ENCODE data around the gene ANAPC13. TPM values are rescaled to one million over a fixed set of nuclear protein-coding genes. Genes with fewer than 3 reads are reported as not detected.
A peak's percentile ranks its signal among the peaks of the same experiment; 100 is the strongest.

Gene ANAPC13
- total and polyA plus RNA-seq, 10 donors: 31.1 to 64.8 (median 50.3) TPM

DNA sequence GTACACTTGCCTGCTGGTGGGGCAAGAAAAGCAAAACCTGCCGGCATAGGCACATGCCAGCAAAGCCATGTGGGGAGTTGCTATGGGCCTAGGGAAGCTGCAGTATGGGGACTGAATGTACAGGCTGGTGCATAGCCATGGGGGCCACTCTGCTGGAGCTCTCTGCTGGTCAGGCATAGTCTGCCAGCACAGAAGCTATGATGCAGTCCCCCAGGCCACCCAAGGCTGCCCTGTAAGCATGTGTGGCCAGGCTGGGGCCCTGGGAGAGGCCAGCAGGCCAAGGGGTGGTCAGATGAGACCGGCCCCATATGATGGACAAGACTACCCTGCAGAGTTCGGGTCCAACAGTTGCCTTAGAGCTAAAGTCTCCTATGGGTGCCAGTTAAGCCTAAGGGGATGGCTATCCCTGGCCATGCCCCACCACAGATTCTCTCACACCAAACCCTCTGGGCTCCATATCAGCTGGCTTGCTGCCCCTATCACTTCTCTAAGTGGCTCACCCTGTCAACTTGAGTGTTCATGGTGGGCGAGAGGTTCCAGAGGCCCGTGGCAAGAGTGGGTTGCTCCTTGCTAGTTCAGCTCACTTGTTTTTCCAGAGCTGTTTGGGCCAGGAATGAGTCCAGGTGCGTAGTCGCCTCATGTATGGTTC lies 41.9 kb upstream of the ANAPC13 start:
- DNase-seq: no peak
- TF ChIP-seq, protein P1, sequence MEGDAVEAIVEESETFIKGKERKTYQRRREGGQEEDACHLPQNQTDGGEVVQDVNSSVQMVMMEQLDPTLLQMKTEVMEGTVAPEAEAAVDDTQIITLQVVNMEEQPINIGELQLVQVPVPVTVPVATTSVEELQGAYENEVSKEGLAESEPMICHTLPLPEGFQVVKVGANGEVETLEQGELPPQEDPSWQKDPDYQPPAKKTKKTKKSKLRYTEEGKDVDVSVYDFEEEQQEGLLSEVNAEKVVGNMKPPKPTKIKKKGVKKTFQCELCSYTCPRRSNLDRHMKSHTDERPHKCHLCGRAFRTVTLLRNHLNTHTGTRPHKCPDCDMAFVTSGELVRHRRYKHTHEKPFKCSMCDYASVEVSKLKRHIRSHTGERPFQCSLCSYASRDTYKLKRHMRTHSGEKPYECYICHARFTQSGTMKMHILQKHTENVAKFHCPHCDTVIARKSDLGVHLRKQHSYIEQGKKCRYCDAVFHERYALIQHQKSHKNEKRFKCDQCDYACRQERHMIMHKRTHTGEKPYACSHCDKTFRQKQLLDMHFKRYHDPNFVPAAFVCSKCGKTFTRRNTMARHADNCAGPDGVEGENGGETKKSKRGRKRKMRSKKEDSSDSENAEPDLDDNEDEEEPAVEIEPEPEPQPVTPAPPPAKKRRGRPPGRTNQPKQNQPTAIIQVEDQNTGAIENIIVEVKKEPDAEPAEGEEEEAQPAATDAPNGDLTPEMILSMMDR (IDR thresholded peaks at IDR 0.05 in 8 of 11, conservative IDR thresholded peaks at IDR 0.05 in 3 of 11): no peak
- TF ChIP-seq POLR2AphosphoS5 (IDR thresholded peaks at IDR 0.05) (no peak), POLR2A (IDR thresholded peaks at IDR 0.05) (no peak)
- intact Hi-C loops (cut with DNase I; ENCODE audit: low total_unique reads): no loop called here

DNA sequence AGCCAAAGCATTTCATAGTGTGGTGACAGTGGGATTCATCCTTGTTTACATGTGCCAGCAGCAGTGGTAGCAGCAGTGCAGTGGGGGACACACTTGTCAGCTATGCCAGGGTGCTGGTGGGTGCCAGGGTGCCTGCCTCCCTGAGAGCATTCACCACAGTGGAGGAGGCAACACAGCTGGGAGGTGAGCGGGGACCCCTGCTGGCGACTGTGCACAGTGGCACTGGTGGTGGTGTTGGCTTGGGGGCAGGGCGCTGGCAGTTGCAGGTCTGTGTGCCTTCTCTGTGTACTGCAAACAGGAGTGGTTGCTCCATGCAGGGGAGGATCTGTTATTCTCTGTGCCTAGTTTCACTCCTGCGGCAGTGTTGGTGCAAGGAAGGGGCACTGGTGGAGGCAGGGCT lies 41.3 kb upstream of the ANAPC13 start:
- no peak overlapping the region for H3K4me3 ChIP-seq
- peak; percentile 75 for DNase-seq
- intact Hi-C loops (cut with DNase I; ENCODE audit: low total_unique reads): no loop called here
- TF ChIP-seq POLR2A (IDR thresholded peaks at IDR 0.05): no peak
- TF ChIP-seq, protein P1 (IDR thresholded peaks at IDR 0.05 in 8 of 11, conservative IDR thresholded peaks at IDR 0.05 in 3 of 11): peak in 1 of 11 experiments; percentile 22
- H3K4me1 ChIP-seq: no peaks in the 10 kb centered on the region
- no peaks in the 10 kb centered on the region for H3K27me3 ChIP-seq (replicated peaks in 1 of 7)
- peaks cover 16 to 50% (median 45%) of the 10 kb centered on the region in 8 donors for H3K9me3 ChIP-seq
- WGBS, 5 donors: 93 to 100% (median 95%) methylated on average over 2 to 4 of the region's 4 CpGs
- H3K27ac ChIP-seq: no peak overlapping the region
- peaks cover 0 to 53% (median 2%) of the 10 kb centered on the region in 6 donors for H3K36me3 ChIP-seq

More for the DNA sequence above, 41.9 kb upstream of the ANAPC13 start:
- no peak overlapping the region for H3K27ac ChIP-seq
- no peaks in the 10 kb centered on the region for H3K27me3 ChIP-seq (replicated peaks in 1 of 7)
- no peak overlapping the region for H3K4me3 ChIP-seq
- 97 to 99% (median 98%) methylated on average over 7 of the region's 7 CpGs for WGBS, 5 donors
- peaks cover 0 to 52% (median 3%) of the 10 kb centered on the region in 6 donors for H3K36me3 ChIP-seq
- peaks cover 15 to 44% (median 38%) of the 10 kb centered on the region in 8 donors for H3K9me3 ChIP-seq
- H3K4me1 ChIP-seq: no peaks in the 10 kb centered on the region

DNA sequence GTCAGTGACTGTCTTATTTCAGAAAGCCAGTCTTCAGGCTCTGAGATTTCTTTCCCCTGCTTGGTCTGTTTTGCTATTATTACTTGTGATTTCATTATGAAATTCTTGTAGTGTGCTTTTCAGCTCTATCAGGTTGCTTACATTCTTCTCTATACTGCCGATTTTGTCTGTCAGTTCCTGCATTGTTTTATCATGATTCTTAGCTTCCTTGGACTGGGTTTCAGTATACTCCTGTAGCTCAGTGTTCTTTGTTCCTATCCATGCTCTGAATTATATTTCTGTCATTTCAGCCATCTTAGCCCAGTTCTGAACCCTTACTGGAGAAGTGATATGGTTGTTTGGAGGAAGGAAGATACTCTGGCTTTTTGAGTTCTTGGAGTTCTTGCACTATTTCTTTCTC lies 40.5 kb upstream of the ANAPC13 start:
- Histone ChIP-seq H3K4me1 (no peaks in the 10 kb centered on the region), H3K4me3 (no peak overlapping the region), H3K9me3 (peaks cover 16 to 55% (median 47%) of the 10 kb centered on the region in 8 donors), H3K27ac (no peak overlapping the region), H3K36me3 (peaks cover 0 to 52% (median 0%) of the 10 kb centered on the region in 6 donors), H3K27me3 (replicated peaks in 1 of 7) (no peaks in the 10 kb centered on the region)
- DNase-seq: no peak
- 93 to 95% (median 94%) methylated on average over 1 of the region's 1 CpG for WGBS, 5 donors
- intact Hi-C loops (cut with DNase I; ENCODE audit: low total_unique reads): no loop called here
- no peak for TF ChIP-seq POLR2AphosphoS5 (IDR thresholded peaks at IDR 0.05)
- TF ChIP-seq, protein P1 (IDR thresholded peaks at IDR 0.05 in 8 of 11, conservative IDR thresholded peaks at IDR 0.05 in 3 of 11): no peak
- TF ChIP-seq POLR2A (IDR thresholded peaks at IDR 0.05): no peak

DNA sequence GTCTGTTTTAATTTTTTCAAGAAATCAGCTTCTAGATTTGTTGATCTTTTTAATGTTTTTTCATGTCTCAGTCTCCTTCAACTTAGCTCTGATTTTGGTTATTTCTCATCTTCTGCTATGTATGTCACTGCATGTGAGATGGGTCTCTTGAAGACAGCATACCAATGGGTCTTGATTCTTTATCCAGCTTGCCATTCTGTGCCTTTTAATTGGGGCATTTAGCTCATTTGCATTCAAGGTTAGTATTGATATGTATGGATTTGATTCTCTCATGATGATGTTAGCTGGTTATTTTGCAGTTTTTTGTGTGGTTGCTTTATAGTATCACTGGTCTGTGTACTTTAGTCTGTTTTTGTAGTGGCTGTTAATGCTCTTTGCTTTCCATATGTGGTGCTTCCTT lies 39.5 kb upstream of the ANAPC13 start:
- no peaks in the 10 kb centered on the region for H3K27me3 ChIP-seq (replicated peaks in 1 of 7)
- DNase-seq: no peak
- intact Hi-C loops (cut with DNase I; ENCODE audit: low total_unique reads): no loop called here
- H3K4me1 ChIP-seq: no peaks in the 10 kb centered on the region
- TF ChIP-seq POLR2AphosphoS5 (IDR thresholded peaks at IDR 0.05) (no peak), POLR2A (IDR thresholded peaks at IDR 0.05) (no peak)
- TF ChIP-seq, protein P1 (IDR thresholded peaks at IDR 0.05 in 8 of 11, conservative IDR thresholded peaks at IDR 0.05 in 3 of 11): no peak
- H3K4me3 ChIP-seq: no peak overlapping the region
- peaks cover 0 to 52% (median 0%) of the 10 kb centered on the region in 6 donors for H3K36me3 ChIP-seq
- peaks cover 16 to 64% (median 51%) of the 10 kb centered on the region in 8 donors for H3K9me3 ChIP-seq
- H3K27ac ChIP-seq: no peak overlapping the region
